ENCODE data around the gene WNK3. TPM values are rescaled to one million over a fixed set of nuclear protein-coding genes. Genes with fewer than 3 reads are reported as not detected.

The WNK3 gene
- total RNA-seq, 1 experiment from 2014 or later, result 0.33 TPM

- intact Hi-C loops (cut with micrococcal nuclease), result loop anchor here (1.0 to 10.0 kb wide), 4 partner anchors 192 to 809 kb away; partner anchors contain the start of genes GNL3L, MAGED2 and TSR2
- DNase-seq, result peak; percentile 61
- no peak overlapping the region for H3K9ac ChIP-seq (ENCODE audit: low read length)
- peak; percentile 81 for ATAC-seq
- H3K9me3 ChIP-seq (ENCODE audit: low read length), result no peaks in the 10 kb centered on the region
- ChIA-PET CTCF (interaction anchor here (0.6 kb wide), 2 partner anchors 192 to 961 kb away, joined by 3 to 4 read pairs; partner anchors contain the start of gene TSR2), POLR2A (ENCODE audit: unreplicated experiment) (no interaction called here)
- H3K79me2 ChIP-seq (ENCODE audit: low read length), result no peaks in the 10 kb centered on the region
- no TSS peak for BruUV-seq (replicated peaks)
- no peaks in the 10 kb centered on the region for H4K20me1 ChIP-seq (ENCODE audit: low read length)
- no peaks in the 10 kb centered on the region for H3K27me3 ChIP-seq (ENCODE audit: low read length)
- H3F3A ChIP-seq (ENCODE audit: low read length, unreplicated experiment), result no peaks in the 10 kb centered on the region
- no peak overlapping the region for H2AFZ ChIP-seq (ENCODE audit: low read length)
- H3K4me3 ChIP-seq (ENCODE audit: low read length), result no peak overlapping the region
- H3K27ac ChIP-seq (ENCODE audit: low read length), result no peak overlapping the region
- TF ChIP-seq, protein P1, sequence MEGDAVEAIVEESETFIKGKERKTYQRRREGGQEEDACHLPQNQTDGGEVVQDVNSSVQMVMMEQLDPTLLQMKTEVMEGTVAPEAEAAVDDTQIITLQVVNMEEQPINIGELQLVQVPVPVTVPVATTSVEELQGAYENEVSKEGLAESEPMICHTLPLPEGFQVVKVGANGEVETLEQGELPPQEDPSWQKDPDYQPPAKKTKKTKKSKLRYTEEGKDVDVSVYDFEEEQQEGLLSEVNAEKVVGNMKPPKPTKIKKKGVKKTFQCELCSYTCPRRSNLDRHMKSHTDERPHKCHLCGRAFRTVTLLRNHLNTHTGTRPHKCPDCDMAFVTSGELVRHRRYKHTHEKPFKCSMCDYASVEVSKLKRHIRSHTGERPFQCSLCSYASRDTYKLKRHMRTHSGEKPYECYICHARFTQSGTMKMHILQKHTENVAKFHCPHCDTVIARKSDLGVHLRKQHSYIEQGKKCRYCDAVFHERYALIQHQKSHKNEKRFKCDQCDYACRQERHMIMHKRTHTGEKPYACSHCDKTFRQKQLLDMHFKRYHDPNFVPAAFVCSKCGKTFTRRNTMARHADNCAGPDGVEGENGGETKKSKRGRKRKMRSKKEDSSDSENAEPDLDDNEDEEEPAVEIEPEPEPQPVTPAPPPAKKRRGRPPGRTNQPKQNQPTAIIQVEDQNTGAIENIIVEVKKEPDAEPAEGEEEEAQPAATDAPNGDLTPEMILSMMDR (conservative IDR thresholded peaks at IDR 0.05; ENCODE audit: low read depth, low read length), result peak; percentile 65
- no peak for TF ChIP-seq EZH2 (IDR thresholded peaks at IDR 0.05; ENCODE audit: low read length, unreplicated experiment)
- no peaks in the 10 kb centered on the region for H3K4me1 ChIP-seq (ENCODE audit: insufficient read depth, low read length)
- no peaks in the 10 kb centered on the region for H3K9me2 ChIP-seq (replicated peaks; ENCODE audit: low read length)
- H3K4me2 ChIP-seq (ENCODE audit: low read length), result no peak overlapping the region
- no peaks in the 10 kb centered on the region for H3K36me3 ChIP-seq (ENCODE audit: low read depth, low read length)
Observed at GRCh38 chrX:54248309-54248708, 109.5 kb downstream of the WNK3 start.

DNA sequence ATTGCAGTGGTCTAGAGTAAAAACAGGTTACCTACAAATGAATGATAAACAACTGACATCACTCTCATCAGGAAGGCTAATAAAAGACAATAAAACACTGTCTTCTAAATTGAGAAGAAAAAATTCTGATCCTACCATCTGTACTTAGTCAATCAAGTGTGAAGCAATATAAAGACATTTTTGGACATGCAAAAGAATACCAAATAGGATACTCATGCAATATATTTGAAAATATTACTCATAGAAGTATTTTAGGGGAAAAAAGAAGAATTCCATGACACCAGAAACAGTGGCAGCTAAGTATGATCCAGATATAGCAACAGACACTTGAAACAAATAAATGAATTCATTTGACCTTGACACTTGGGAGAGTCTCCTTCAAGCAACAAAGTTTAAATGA is 111.0 kb downstream of the WNK3 start:
- ATAC-seq, result no peak
- Histone ChIP-seq H2AFZ (ENCODE audit: low read length) (no peak overlapping the region), H3K9me3 (ENCODE audit: low read length) (no peaks in the 10 kb centered on the region), H3K27ac (ENCODE audit: low read length) (no peak overlapping the region), H3K27me3 (ENCODE audit: low read length) (no peaks in the 10 kb centered on the region), H3K36me3 (ENCODE audit: low read depth, low read length) (no peaks in the 10 kb centered on the region), H3K79me2 (ENCODE audit: low read length) (no peaks in the 10 kb centered on the region), H3K4me1 (ENCODE audit: insufficient read depth, low read length) (no peaks in the 10 kb centered on the region), H3K9me2 (replicated peaks; ENCODE audit: low read length) (no peaks in the 10 kb centered on the region), H3K4me2 (ENCODE audit: low read length) (no peak overlapping the region), H3K4me3 (ENCODE audit: low read length) (no peak overlapping the region), H4K20me1 (ENCODE audit: low read length) (no peaks in the 10 kb centered on the region), H3K9ac (ENCODE audit: low read length) (no peak overlapping the region), H3F3A (ENCODE audit: low read length, unreplicated experiment) (no peaks in the 10 kb centered on the region)
- intact Hi-C loops (cut with micrococcal nuclease), result loop anchor here (5.0 to 10.0 kb wide), 3 partner anchors 288 to 810 kb away; partner anchors contain the start of genes GNL3L and MAGED2
- no TSS peak for BruUV-seq (replicated peaks)
- DNase-seq, result no peak
- CTCF ChIA-PET, result no interaction called here
- POLR2A ChIA-PET (ENCODE audit: unreplicated experiment), result no interaction called here
- TF ChIP-seq EZH2 (IDR thresholded peaks at IDR 0.05; ENCODE audit: low read length, unreplicated experiment) (no peak), EZH2phosphoT487 (IDR thresholded peaks at IDR 0.05; ENCODE audit: borderline replicate concordance, low read length) (no peak)
- TF ChIP-seq, protein P1 (conservative IDR thresholded peaks at IDR 0.05; ENCODE audit: low read depth, low read length), result no peak

GRCh38 chrX:54238588-54238987 is 119.3 kb downstream of the WNK3 start:
- POLR2A ChIA-PET (ENCODE audit: unreplicated experiment), result no interaction called here
- H2AFZ ChIP-seq (ENCODE audit: low read length), result no peak overlapping the region
- intact Hi-C loops (cut with micrococcal nuclease), result no loop called here
- DNase-seq (no peak), ATAC-seq (no peak)
- H3K79me2 ChIP-seq (ENCODE audit: low read length), result no peaks in the 10 kb centered on the region
- H3F3A ChIP-seq (ENCODE audit: low read length, unreplicated experiment), result no peaks in the 10 kb centered on the region
- BruUV-seq (replicated peaks), result no TSS peak
- no peak overlapping the region for H3K27ac ChIP-seq (ENCODE audit: low read length)
- no peaks in the 10 kb centered on the region for H4K20me1 ChIP-seq (ENCODE audit: low read length)
- TF ChIP-seq EZH2phosphoT487 (IDR thresholded peaks at IDR 0.05; ENCODE audit: borderline replicate concordance, low read length) (no peak), EZH2 (IDR thresholded peaks at IDR 0.05; ENCODE audit: low read length, unreplicated experiment) (no peak)
- TF ChIP-seq, protein P1 (conservative IDR thresholded peaks at IDR 0.05; ENCODE audit: low read depth, low read length), result no peak
- no peak overlapping the region for H3K4me3 ChIP-seq (ENCODE audit: low read length)
- H3K9me2 ChIP-seq (replicated peaks; ENCODE audit: low read length), result no peaks in the 10 kb centered on the region
- no peaks in the 10 kb centered on the region for H3K27me3 ChIP-seq (ENCODE audit: low read length)
- no peaks in the 10 kb centered on the region for H3K4me1 ChIP-seq (ENCODE audit: insufficient read depth, low read length)
- CTCF ChIA-PET, result no interaction called here
- no peak overlapping the region for H3K4me2 ChIP-seq (ENCODE audit: low read length)
- H3K9ac ChIP-seq (ENCODE audit: low read length), result no peak overlapping the region
- H3K9me3 ChIP-seq (ENCODE audit: low read length), result no peaks in the 10 kb centered on the region
- no peaks in the 10 kb centered on the region for H3K36me3 ChIP-seq (ENCODE audit: low read depth, low read length)

Measured in PC-3 (cell line).